GM18505 (cell line): ENCODE results near the gene ERAL1.
"Not testable (repeated sequence)": the region's sequence is repeated elsewhere in the genome, so short reads cannot be mapped to it uniquely, and the experiment has no call there.

Experiments used
- ATAC-seq: cut with Tn5 transposase; IDR thresholded peaks from one replicate; pipeline ENCODE4 v1.9.1; 2021; ENCODE audit not compliant: unreplicated experiment
- POLR2A ChIP-seq: IDR thresholded peaks from 4 replicates; pipeline ENCODE4 v1.6.1; 2011; ENCODE audit warnings: borderline replicate concordance; ENCODE audit not compliant: insufficient read depth, insufficient read length; ENCODE audit errors: extremely low read depth

ERAL1 gene

DNA sequence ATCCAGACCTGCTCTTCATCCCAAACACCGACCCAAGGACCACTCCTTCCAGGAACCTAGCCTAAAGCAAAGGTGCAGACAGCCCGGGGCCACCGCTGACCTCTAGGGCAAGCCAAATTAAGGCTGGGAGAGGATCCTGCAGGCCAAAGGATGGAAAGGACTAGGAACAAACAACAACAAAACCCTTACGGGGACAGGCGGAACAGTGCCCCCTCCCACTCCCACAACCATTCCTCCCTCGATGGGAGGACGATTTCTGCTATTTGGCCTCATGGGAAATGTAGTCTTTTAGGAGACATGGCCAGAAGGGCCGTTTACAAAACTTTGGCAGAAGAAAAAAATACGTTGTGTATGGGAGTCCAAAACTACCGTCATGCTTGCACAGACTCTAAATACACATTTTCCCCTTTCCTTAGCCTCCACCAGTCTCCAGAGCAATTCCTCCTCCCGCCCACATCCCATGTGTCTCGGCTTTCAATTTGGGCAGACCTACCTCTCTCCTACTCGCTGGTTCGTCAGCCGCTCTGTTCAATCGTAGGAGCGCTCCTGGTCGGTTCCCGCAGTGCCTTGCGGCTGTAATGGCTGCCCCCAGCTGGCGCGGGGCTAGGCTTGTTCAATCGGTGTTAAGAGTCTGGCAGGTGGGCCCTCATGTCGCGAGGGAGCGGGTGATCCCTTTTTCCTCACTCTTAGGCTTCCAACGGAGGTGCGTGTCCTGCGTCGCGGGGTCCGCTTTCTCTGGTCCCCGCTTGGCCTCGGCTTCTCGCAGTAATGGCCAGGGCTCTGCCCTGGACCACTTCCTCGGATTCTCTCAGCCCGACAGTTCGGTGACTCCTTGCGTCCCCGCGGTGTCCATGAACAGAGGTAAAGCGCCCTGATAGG is at the start of gene ERAL1:
Gene ERAL1 (plus strand): TSS at position 560 of the 879 bp plus-strand sequence. CDS start 19 bp downstream, at position 579.
- ATAC-seq = peak; percentile 79
- TF ChIP-seq POLR2A = peak; percentile 92

GRCh38 chr17:28807925-28808634 is 46.7 kb upstream of the ERAL1 start:
- TF ChIP-seq POLR2A = no peak
- no peak for ATAC-seq

- ATAC-seq = no peak
- no peak for TF ChIP-seq POLR2A
Observed at GRCh38 chr17:28810437-28810836, 44.4 kb upstream of the ERAL1 start.

- no peak for ATAC-seq
Observed at GRCh38 chr17:28811651-28812090, 43.1 kb upstream of the ERAL1 start.

DNA sequence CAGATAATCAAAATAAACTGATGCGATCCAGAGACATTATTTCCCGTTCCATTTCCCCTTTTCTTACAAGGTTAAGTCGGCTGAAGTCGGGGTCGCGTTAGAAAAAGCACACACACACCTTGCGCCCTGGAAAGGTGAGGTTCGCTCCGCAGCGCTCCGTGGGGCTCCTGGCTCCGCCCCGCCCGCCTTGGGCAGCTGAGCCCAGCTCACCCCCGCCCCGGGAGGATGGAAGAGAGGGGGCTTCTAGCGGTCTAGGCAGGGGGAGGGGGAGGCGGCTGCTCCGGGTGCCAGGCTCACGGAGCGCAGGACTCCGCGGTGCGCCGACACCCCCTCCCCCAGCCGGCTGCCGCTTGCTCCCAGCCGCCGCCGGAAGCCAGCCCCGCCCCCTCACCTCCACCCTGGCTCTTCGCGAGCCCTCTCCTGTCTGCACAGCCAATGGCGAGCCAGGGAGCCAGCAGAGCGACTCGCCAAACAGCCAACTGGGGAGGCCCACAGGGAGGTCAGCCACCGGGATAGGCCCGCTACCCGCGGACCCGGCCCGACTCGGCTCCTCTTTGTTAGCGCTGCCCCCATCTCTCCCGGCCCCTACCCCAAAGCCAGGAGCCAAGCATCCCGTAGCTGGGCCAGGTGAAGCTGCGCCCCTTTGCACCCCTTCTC is 42.6 kb upstream of the ERAL1 start:
- ATAC-seq = peak; percentile 96

More at GRCh38 chr17:28811651-28812090, 43.1 kb upstream of the ERAL1 start:
- TF ChIP-seq POLR2A = no peak

GRCh38 chr17:28812748-28813377 is 42.0 kb upstream of the ERAL1 start:
- TF ChIP-seq POLR2A = no peak
- ATAC-seq = no peak

More for the DNA sequence above, 42.6 kb upstream of the ERAL1 start:
- TF ChIP-seq POLR2A = no peak

- no peak for TF ChIP-seq POLR2A
- no peak for ATAC-seq
Observed at GRCh38 chr17:28816540-28816939, 38.3 kb upstream of the ERAL1 start.

DNA sequence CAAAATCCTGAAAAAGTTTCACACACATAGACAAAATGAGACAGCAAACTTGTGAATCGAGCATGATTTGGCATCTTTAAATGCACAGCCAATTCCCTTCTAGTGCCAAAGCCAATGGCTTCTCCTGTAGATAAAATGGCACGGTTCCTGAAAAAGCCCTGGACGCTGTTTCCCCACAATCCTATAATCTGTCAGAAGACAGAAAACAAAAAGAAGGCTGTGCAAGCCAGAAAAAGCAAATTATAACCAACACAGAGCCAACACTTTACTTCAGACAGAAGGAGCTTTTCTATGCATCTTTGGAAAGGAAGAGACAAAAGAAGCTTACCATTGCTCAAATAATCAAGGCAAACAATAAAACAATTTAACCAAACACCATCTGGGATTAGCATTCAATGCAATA is 36.0 kb upstream of the ERAL1 start:
- no peak for TF ChIP-seq POLR2A
- no peak for ATAC-seq

DNA sequence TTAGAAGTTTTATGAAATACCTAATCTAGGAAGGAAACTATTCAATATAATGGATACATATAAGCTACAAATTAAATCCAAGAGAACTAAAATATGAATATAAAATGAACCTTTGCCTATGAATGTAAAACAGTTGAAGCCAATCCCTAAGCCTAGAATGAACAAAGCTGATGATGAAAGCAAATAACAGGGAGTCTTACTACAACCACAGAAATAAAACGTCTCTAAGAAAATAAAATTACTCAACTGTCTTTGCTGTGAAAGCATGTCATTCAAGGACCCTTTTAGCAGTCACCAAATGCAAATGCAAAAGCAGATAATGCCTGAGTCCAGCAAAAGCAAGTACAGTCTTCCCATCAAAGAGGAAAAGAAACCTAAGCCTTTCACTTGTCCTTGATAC is 35.2 kb upstream of the ERAL1 start:
- no peak for TF ChIP-seq POLR2A
- ATAC-seq = no peak

DNA sequence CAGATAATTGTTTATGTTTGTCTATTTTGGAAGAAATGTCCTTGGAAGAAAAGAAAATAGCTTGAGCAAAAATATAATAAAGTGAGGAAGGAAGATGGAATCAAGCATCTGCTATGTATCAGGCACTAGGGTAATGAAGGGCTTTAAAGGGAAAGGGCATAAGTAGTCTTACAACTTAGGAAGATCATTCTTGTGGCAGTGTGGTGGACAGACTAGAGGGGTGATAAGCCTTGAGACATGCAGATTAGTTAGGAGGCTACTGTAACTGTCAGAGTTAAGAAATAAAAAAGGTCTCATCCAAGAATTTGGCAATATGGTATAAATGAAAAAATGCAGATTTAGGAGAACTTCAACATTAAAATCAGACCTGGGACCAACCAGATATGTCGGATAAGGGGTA is 27.1 kb upstream of the ERAL1 start:
- no peak for ATAC-seq
- no peak for TF ChIP-seq POLR2A

- TF ChIP-seq POLR2A = no peak
- ATAC-seq = no peak
Observed at GRCh38 chr17:28828294-28829040, 26.3 kb upstream of the ERAL1 start.

DNA sequence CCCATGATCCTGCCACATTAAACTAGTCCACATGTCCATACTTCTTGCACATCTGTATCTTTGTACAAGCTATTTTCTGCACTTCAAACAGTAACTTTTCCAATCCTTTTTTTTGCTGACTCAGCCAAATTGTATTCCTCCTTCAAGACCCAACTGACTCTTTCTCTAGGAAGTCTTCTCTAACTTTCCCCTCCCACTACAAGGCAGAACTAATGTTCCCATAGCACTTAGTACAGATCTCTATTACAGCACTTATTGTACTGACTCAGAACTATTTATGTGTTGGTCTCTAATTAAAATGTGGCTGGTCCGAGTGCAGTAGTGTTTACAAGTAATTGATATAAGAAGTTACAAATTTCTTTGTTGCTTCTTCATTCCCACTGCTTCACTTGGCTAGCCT is 20.4 kb upstream of the ERAL1 start:
- no peak for TF ChIP-seq POLR2A

DNA sequence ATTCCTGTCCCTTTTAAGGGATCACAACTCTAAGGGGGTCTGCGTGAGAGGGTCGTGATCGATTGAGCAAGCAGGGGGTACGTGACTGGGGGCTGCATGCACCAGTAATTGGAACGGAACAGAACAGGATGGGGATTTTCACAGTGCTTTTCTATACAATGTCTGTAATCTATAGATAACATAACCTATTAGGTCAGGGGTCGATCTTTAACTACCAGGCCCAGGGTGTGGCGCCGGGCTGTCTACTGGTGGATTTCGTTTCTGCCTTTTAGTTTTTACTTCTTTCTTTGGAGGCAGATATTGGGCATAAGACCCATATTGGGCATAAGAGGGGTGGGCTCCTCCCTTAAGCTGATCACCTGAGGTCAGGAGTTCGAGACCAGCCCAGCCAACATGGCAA is 18.3 kb upstream of the ERAL1 start:
- ATAC-seq = not testable (repeated sequence)

More for the DNA sequence above, 20.4 kb upstream of the ERAL1 start:
- ATAC-seq = no peak
